Activated CD4-positive, CD25-positive, alpha-beta regulatory T cell treated with anti-CD3 and anti-CD28 coated beads, Interleukin-2, amount 50 U/mL, for 16 hours (primary cell): ENCODE data around the gene RALGAPA2.

Experiments
- DNase-seq: peaks from one replicate; pipeline ENCODE4 v3.0.0-alpha.2; 2020; ENCODE audit warnings: low read depth, low spot score

Gene RALGAPA2

DNA sequence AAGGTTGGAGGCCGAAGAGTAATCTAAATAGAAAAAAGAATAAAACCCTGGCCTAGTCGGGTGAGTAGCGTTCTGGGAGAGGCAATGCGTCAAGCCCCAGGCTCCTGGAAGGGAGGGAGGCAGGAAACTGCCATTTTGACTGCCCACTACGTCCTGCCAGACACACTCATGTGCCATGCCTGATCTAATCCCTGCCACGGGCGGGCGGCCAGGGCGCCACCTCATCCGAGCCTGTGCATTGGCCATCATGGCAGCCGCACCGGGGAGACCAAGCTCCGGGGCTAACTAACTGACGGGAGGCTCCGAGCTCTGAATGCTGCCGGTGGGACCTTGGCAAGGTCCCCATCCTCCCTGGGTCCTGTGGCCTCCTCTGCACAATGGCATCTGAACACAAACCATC lies 275.8 kb downstream of the RALGAPA2 start:
- DNase-seq, result no peak

DNA sequence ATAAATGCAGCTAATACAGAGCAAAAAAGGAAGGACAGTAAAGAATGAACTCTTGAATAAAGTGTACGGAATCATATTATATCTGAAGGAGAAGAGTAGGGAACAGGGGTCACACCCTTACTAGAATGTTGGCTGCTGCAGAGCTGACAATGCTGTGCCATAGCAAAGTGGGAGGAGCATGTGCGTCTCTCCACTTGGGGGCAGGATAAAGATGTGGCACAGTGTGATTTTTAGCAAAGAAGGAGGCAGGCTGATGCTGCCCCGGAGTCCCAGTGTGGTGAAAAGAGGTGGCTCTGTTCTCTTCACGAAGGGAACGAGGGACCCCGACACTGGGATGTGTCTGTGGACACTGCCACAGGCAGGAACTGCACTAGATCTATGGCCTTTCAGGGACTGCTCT lies 277.0 kb downstream of the RALGAPA2 start:
- DNase-seq, result no peak

DNA sequence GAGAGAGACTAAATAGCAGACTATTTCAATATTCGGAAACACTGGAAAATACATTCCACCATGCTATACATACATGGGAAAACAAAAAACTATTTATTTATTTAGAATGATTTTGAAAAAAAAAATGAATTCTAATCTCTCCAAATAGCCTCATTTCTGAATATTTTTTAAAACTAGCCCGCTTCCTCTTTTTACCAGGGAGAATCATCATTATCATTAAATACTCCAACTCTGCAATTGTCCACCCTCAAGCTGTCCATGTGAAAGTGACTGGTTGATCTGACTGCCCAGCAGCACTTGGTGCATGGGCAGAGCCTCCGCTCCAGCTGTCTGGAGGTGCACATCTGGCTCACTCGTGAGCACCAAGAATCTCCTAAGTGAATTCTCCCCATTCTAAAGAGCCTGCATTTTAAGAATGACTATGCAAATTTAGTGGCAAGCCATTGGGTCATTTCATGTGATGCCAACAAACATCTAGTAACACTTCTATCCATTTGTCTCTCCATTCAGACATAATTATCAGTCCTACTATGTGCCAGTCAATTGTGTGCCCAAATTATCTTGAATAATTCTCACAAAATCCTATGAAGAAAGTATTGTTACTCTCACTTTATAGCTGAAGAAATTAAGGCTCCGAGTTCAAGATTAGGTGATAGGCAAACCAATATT lies 279.7 kb downstream of the RALGAPA2 start:
- DNase-seq, result no peak

DNA sequence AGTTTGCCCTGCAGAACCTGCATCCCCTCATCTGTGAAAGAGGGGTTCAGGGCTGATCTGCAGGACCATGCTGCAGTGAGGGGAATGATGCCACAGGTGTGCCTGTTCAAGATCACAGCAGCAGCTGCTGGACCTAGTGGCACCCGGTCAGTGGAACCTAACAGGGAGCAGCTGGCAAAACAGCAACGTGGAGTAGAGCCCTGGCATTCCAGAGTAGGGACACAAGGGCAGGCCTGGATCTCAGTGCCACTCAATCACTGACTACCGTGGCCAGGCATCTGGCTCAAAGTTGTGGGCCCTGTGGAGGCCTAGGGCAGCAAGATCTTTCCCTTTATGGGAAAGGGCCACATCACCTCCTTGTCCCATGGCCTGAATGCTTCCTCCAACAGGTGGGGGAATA lies 282.4 kb downstream of the RALGAPA2 start:
- no peak for DNase-seq

DNA sequence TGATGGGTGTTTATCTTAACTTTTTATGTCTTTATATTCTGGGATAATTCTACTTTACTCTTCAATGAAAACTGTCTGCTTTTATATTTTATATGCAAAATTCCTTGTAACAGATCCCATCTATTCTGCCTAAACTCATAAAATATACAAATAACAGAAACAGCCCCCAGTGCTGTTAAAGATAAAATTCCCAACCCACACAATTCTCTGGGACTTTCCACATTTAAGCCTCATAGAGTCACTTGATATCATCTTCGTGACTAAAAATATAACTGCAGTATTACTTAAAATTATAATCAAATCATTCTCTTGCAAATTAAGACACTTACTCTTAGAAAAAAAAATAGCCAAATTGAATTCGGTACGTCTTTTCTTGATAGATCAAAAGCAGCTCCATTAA lies 284.4 kb downstream of the RALGAPA2 start:
- no peak for DNase-seq

DNA sequence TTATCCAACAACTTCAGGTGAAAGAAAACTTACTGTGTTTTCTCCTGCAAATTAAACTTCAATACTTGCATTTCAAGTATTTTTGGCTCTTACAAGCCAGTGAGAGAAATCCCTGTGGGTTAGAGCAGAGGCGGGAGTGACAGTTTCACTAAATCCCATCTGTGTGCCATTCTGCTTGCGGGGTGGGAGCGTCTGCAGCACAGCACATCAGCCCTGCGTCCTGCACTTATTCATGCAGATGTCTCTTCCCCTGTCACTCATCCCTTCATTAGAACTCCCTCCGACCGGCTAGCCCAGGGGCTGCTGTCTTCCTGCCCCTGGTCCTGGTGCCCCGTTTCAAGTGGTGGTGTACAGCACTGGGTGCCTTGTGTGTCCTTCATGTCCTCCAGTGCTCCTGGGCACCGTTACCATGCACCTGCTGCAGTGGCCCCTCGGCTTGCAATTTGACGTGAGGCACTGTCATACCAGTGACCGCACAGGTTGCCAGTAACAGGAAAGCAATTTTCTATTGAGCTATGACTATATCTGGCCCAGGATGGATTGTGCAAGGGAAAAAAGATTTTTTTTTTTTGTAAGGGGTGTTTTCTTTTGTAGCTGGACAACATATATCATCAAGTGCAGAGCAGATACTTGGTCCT lies 285.1 kb downstream of the RALGAPA2 start:
- no peak for DNase-seq

DNA sequence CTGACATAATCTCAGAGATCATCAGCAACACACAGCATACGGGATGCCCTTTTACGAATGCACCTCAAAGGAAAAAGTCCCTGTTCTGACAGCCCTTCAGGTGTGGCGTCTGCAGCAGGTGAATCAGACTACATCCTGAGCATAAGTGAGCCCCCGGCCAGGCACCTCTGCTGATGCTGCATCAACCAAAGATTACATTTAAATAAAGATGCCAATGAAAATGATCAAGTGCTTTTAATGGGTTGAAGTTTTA lies 285.9 kb downstream of the RALGAPA2 start:
- no peak for DNase-seq

DNA sequence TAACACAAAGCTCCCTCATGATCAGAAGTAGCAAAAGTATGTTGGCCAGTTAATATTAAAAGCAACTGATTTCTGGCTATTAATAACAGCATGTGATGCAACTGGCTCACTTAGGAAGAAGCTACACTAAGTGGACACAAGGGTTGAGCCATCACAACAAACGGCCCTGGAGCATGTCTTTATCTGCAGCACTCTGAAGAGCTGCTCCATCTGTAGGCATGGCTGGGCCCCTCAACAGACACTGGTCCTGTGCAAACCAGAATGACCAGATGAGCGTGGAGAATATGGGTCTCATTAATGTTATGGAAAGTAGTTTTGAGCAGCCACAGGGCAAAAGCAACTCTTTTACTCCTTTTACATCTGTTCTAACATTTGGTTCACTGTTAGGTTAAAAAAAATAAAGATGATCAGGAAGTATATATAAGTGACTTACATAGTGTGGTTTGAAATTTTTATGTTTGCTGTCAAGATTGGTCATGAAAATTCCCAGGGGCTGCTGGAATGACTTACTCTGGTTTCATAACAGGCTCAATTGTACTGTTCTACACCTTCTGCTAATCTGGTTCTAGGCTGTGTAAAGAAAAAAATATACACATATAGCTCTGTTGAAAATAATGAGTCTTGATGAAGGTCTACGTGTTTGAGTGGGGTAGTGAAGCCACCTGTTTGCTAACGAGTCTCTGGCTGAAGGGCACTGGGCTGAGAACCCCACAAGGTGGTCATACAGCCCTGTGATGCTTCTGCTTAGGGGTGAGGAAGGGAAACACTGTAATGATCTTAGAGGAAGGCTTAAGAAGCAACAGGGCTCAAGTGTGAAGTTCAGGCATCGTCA lies 286.4 kb downstream of the RALGAPA2 start:
- no peak for DNase-seq

DNA sequence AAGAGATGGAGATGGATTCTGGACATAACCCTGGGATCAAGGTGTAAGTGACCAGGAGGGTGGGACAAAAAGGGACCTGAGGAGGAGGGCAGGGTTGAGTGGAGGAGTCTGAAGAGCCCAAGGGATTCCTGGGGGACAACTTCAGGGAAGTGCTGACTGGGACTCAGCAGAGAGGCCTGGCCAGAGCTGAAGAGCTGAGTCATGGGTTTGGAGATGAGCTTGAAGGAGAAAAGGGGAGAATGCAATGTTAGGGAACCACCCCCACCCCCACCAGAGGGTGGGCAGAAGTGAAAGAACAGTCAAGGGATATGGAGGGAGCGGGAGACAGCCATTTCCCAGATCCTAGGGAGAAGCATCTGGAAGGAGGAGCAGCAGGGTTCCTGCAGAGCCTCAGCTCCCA lies 289.3 kb downstream of the RALGAPA2 start:
- no peak for DNase-seq

DNA sequence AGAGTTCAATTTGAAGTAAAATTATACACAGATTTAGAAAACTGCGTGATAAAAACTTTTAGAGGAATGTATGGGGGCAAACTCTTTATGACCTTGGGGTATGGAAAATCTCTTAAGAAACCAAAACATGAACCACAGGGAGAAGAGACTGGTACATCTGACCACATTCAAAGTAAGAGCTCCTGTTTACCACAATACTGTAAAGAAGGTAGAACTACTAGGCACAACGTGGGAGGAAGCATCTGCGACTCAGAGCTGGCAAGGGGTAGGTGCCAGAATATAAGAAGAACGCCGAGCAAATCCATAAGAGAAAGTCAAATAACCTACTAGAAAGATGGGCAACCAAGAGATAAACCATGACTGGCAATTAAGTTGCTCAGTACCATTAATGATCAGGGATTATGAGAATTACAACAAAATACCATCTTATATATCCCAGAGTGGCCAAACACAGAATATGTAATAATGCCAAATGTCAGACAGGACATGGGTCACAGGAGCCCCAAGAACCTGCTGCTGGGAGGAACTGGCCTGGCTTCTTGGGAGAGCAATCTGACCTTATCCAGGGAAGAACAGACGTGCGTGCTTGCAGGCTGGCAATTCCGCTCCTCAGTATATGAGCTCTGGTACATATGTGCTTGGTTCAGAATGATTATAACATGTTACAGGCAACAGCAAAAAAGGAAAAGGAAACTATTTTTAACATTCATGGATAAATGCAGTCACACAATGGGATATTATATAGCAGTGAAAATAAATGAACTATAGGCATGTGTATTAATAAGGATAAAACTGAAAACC lies 294.4 kb downstream of the RALGAPA2 start:
- DNase-seq, result no peak

DNA sequence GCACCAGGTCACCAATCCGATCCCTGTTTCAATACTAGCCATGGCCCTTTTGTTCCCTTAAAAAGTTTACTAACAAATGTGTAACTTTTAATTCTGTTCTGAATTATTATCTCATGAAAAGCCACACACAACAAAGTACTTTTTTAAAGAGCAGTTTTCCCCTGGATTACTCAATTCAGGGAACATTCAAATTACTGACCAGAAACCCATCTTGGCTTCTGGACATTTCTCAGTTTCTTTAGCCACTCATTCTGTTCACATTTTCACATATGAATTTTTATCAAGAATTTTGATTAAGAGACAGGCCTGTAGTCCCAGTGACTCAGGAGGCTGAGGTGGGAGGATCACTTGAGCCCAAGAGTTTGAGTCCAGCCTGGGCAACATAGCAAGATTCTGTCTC lies 297.1 kb downstream of the RALGAPA2 start:
- DNase-seq, result no peak

DNA sequence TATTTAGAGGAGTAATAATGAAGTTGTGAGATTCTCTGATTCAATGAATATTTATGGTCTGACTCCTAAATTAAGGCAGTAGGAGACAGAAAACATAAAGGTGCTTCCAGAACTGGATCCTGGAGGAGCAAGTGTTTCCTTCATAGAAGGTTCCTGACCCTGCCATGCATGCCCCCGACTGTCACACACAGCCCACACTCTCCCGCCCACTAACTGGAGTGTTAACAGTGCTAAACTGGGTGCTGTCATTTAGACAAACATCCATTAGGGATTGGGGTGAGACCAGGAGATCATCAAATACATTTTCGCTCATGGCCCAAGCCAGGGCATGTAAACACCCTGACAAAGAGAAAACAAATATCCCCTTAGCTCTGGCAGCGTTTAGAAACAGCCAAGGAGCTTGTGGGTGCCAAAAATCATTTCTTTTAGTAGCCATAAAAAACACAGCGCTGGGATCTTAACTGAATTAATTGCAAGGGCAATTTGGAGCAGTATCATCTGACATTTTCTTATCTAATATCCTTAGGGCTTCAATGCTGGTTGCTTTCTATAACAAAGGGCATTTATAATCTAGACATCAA lies 297.7 kb downstream of the RALGAPA2 start:
- no peak for DNase-seq

DNA sequence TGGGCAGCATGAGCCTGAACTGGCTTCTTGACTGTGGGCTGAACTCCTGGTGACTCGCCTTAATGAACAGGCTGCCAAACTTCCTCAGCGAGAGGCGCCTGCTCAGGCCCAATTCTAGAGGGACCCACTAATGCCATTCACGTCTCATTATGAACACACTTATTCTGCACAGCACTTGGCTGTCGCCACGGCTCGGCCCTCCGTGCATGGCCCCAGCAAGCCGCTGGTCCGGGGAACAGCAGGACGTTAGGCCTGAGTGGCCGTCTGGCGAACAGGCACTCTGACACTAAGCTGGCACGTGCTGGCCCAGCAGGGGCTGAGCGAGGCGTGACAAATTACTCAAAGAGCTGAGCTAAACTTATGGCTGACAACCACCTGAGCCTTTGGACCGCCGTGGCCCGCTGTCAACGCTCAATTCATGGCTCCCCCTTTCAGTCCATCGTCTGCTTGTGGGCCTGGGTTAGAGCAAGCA lies 298.6 kb downstream of the RALGAPA2 start:
- no peak for DNase-seq

DNA sequence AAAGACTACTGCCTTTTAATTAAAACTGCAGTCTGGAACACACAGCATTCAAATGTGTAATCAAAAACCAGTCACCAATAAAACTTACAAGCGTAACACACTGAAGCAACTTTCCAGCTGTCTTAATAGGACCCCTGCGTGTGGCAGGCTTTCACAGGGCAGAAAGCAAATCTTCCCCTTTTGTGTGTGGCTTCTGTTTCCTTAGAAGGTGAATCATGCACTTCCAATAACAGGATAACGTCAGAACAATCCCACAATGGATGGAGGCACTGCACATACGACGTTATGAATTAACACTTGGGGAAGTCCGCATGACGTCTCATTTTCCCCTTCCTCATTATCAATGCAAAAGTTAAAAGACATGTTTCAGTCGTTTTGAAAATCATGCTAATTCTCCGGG lies 299.7 kb downstream of the RALGAPA2 start:
- no peak for DNase-seq

DNA sequence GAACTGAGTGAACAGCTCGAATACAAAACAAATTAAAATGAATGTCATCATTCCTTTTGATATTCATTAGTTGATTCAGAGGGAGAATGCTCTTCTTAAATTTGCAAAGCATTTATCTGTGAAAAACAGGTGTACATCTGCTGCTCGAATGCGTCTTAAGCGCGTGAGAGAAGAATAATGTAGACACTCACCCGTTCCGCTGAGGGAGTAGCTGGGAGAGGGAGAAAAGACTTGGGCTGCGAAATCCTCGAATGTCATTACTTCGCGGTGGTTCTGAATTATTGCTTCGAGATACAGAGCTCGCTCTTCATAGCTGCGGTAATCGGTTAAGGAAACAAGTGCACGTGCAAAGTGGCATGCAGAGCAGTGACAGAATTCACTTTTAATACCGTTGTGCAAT lies 300.6 kb downstream of the RALGAPA2 start:
- no peak for DNase-seq

DNA sequence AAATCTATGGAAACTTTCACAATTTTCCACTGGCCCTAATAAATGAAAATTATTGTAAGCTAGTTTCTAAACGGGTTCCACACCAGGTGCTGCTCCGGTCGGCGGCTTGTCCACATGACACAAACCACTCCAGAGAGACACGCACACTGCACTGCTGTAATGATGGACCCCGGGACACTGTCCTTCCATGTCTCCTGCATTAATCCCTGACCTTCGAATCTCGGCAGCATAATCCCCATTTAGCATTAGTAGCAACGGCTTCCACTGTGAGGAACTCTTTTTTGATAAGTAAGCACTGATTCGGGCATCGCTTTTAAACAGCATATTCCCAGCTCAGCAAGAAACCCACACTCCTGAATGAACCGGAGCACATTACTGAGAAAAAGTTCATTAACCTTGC lies 301.0 kb downstream of the RALGAPA2 start:
- no peak for DNase-seq

DNA sequence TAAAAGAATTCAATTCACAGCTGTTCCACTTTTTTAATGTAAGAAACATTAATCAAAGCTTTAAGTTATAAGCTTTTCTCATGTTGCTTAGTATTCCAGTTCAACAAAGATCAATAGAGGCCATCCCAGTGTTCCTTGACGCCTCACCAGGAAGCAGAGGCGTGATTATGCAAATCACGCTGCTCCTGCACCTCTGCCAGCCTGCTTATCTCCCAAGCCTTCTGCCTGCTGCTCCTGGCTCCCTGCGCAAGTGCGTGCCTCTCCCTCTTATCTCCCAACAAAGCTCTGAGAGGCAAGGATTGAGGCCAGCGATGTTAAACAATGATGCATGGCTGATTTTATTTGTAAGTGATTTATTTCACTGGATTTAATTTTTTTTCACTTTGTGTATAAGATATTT lies 301.8 kb downstream of the RALGAPA2 start:
- DNase-seq, result no peak

DNA sequence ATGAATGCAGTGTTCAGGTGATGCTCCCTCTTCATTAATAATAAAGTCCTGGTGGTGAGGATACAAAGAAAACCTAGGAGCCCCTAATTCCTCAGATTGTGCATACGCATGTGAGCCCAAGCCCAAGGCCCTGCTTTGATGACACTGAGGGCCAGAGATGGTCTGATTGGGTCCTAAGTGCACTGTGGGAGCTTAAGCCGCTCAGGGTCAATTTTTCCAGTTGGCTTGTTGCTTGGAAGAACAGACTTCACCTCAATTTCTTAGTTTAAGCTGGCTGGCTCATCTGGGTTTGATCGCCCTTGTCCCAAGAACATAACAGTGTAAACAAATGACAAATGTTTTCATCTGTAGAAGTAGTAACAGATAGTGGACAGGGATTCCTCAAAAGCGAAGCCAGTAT lies 303.1 kb downstream of the RALGAPA2 start:
- DNase-seq, result no peak

DNA sequence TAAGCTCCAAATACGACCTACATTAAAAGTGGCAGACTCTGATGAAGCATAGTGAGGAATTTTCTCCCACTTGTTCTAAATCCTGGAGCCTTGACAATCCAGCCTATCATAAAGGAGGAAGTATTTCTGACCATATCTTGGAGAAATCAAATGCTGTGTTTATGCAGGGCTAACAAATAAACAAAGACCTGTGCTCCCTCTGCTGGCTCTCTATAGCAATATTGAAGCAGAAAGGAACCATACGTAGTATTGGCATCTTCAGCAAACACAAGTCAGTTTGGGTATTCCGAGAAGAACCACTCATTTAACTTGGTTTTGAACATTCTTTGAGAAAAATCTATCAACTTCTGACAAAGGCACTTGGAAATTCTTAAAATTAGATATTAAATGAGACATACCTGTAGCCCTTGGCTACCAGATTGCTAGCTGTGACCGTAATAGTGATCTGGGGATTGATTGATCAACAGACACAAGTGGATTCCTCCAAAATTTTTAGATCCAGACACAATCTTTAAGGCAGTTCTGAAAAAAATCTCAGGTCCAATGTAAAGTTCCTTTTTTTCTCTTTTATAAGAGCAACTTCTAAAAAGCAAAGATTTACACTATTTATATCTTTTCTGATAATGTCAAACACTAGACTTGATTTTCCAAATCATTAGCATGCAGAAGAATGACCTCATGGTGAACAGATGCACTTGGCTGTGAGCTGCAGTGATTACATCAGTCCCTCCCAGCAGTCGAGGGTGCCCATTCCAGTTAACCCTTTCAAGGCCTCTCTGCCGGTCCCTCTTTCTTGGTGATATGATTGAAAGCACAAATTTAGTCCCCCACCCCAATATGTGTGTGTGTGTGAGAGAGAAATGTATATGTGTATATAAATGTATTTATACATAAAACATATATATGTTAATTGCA lies 304.3 kb downstream of the RALGAPA2 start:
- DNase-seq, result no peak

DNA sequence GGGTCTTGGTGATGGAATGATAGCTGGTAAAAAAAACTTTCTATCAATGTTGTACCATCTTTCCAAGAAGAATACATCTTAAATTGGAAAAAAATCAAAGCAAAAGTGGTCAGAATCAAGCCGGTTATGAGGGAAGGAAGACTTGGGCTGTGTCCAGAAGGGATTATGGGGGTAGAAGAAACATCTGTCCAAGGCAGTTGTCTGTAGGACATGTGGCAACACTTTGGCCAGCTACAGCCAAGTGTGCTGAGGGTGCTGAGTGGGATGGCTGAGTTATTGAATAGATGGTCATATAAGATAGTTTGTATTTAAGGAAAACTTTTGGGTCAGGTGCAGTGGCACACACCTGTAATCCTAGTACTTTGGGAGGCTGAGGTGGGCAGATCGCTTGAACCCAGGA lies 306.1 kb downstream of the RALGAPA2 start:
- no peak for DNase-seq

DNA sequence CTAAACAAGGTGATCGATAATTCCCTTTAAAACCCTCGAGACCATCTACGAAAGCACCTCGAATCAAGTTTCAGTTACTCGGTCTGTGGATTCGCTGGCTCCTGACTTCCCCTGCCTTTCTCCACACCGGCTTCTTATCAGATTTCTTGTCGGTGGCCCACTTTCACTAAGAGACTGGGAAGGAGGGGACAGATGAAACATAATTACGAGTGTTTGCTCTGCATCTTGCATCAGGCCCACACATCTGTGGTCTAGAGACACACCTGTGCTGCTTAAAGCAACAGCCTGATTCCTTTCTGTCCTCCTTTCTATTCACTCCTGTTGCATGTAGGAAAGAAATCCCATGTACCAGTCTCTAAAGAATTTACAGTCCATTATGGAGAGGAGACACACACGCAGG lies 306.8 kb downstream of the RALGAPA2 start:
- no peak for DNase-seq
